Fibroblast of lung (primary cell): ENCODE results near the gene DDOST.

Experiments used
- CTCF ChIP-seq, 2 donors: IDR thresholded peaks in 1 of 2; conservative IDR thresholded peaks in 1 of 2; 1 replicate in 1 of 2; 2 replicates in 1 of 2; pipeline ENCODE4 v1.5.1; 2011 to 2012; ENCODE audit warnings: low read length in 2 of 2, control low read depth in 1 of 2, inconsistent platforms in 1 of 2, low read depth in 1 of 2, mild to moderate bottlenecking in 1 of 2
- EZH2 ChIP-seq: IDR thresholded peaks from 2 replicates; pipeline ENCODE4 v1.5.1; 2012; ENCODE audit warnings: low read length, control low read depth, mild to moderate bottlenecking; ENCODE audit errors: missing control alignments

GRCh38 chr1:20624709-20625108, 36.5 kb downstream of the DDOST start:
- no peak for TF ChIP-seq CTCF (conservative IDR thresholded peaks at IDR 0.05 in 1 of 2, IDR thresholded peaks at IDR 0.05 in 1 of 2; ENCODE audit: low read depth in 1 of 2, low read length in 2 of 2)
- TF ChIP-seq EZH2, result no peak
